G401.6 (cell line): ENCODE measurements around the gene ZDHHC5.

ENCODE experiments used
- FAIRE-seq: peaks from 2 replicates; lab custom pipeline; 2012; peaks lifted over from hg19 to GRCh38; lab: Jason Lieb, UNC

The ZDHHC5 gene, protein sequence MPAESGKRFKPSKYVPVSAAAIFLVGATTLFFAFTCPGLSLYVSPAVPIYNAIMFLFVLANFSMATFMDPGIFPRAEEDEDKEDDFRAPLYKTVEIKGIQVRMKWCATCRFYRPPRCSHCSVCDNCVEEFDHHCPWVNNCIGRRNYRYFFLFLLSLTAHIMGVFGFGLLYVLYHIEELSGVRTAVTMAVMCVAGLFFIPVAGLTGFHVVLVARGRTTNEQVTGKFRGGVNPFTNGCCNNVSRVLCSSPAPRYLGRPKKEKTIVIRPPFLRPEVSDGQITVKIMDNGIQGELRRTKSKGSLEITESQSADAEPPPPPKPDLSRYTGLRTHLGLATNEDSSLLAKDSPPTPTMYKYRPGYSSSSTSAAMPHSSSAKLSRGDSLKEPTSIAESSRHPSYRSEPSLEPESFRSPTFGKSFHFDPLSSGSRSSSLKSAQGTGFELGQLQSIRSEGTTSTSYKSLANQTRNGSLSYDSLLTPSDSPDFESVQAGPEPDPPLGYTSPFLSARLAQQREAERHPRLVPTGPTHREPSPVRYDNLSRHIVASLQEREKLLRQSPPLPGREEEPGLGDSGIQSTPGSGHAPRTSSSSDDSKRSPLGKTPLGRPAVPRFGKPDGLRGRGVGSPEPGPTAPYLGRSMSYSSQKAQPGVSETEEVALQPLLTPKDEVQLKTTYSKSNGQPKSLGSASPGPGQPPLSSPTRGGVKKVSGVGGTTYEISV

DNA sequence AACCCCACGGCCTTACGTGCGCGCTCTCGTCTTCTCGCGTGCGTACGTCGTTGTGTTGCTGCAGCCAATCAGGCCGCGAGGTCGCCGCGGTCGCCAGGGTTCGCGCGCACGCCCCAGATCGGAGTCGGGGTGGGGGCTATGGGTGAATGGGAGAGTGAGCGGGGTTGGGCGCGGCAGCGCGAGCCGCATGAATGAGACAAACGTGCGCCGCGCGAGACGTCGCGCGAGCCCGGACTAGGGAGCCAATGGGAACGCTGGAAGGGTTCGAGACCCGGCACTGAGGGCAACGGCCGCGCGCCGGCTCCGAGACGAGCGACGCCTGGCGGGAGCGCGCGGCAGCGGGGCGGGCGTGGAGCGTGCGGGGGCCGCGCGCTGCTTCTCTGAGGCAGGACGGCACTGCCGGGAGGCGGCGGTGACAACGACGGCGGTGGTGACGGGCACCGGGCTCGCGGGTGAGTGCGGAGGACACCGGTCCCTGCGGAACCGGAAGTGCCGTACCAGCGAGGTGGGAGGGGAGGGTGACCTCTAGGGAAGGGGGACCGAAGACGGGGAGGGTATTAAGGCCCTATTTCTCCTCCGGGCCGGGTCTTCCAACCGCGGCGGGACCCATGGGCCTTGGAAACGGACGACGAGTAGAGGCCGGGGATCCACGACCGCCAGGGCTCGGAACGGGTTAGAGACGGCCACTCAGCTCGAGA is at the start of gene ZDHHC5:
TSS of gene ZDHHC5 (plus strand) at position 379 of the 698 bp plus-strand sequence. CDS start 4,977 bp downstream, outside the sequence.
- FAIRE-seq, result no peak

DNA sequence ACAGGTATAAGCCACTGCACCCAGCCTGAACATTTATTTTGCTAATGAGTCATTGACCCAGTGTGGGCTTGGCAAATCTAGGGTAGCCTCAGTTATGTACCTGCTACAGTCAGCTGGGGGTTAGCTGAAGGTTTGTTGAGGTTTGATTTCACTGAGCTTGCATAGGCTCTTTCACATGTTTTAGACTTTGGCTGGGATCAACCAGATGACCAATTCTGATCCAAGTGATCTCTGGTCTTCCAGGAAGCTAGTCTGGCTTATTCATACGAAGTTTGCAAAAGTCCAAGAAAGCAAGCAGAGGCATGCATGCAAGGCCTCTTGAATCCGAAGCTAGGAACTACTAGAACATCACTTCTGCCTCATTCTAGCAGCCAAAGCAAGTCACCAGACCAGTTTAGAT is 49.5 kb upstream of the ZDHHC5 start:
- FAIRE-seq, result no peak

DNA sequence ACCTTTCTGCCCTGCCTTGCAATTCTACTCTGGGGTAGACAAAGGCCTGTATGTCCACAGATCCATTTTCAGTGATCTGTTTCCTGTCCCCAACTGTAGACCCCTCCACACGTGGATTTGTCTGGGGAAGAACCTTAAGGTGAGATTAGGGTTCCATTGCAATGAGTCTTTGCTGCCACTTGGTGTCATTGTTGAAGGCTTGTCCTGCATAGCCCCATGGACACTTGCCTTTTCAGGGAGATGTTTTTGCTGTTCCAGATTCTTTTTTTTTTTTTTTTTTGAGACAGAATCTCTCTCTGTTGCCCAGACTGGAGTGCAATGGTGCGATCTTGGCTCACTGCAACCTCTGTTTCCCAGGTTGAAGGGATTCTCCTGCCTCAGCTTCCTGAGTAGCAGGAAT is 48.6 kb upstream of the ZDHHC5 start:
- no peak for FAIRE-seq

DNA sequence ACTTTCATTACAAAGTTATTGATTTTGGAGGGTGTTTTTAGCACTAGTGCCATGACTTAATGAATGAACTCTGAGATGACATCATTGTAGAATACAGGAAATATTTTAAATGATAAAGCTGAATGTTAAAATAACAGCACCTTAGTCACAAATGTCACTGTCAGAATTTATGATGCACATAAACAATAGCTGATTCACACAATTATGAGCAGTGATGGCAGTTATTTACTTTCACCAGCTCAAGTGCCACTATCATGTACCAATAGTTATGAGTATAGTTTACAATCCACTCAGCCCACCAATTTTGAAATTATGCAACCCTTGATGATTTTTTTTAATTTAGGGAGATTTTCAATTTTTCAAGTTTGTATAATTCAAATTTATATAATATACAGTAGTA is 47.4 kb upstream of the ZDHHC5 start:
- FAIRE-seq, result no peak

- no peak for FAIRE-seq
Measured at GRCh38 chr11:57622263-57622662, 45.7 kb upstream of the ZDHHC5 start.

DNA sequence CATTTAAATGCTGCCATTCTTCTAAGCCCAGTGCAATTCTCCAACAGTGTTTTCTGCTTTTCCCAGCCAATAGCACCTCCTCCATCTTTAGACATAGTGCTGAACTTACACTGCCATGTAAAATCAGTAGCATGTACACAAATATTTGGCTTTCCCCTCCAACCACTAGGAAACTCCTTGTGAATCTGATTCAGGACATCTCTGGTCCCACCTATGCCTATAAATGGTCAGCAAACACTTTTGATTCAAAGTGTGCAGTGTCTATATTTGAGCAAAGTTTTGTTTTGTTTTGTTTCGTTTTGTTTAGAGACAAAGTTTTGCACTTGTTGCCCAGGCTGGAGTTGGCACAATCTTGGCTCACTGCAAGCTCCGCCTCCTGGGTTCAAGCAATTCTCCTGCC is 43.0 kb upstream of the ZDHHC5 start:
- no peak for FAIRE-seq

DNA sequence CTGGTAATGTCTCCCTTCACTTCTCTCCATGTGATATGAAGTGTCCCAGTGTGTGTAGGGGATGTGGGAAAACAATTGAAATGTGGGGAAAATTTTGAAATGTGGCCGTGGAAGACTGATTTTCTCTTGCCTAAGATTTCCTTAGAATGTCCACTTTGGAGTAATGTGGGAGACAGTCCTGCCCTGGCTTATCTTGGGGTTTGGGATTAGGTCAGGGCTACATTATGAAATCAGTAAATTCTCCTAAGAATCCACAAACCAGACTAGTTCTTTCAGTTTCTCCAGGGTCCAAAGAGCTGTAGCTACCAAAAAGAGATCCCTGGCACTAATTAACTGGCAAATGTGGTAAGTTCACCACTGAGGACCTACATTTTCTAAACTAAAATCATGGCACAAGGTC is 41.0 kb upstream of the ZDHHC5 start:
- FAIRE-seq, result no peak

- no peak for FAIRE-seq
Measured at GRCh38 chr11:57630171-57630570, 37.7 kb upstream of the ZDHHC5 start.

DNA sequence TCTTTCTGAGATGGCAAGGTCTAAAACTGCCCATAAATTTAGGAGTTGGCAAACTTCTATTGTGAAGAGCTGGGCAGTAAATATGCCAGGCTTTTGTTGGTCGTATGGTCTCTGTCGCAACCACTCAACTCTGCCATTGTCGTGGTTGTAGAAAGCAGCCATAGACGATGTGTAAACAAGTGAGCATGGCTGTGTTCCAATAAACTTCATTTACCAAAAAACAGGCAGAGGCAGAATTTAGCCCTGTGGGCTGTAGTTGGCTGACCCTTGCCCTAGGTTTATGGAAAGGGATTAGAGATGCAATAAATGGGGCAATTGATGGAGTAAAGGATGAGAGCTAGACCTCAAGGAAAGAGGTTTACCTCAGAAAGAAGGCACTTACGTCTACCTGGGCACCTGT is 35.8 kb upstream of the ZDHHC5 start:
- FAIRE-seq, result no peak

- no peak for FAIRE-seq
Measured at GRCh38 chr11:57633394-57634070, 34.4 kb upstream of the ZDHHC5 start.

GRCh38 chr11:57634311-57634710 is 33.6 kb upstream of the ZDHHC5 start:
- FAIRE-seq, result no peak

- FAIRE-seq, result no peak
Measured at GRCh38 chr11:57635246-57635645, 32.7 kb upstream of the ZDHHC5 start.

GRCh38 chr11:57637626-57638004 is 30.3 kb upstream of the ZDHHC5 start:
- FAIRE-seq, result no peak

GRCh38 chr11:57638005-57638781 is 29.7 kb upstream of the ZDHHC5 start:
- FAIRE-seq, result peak; percentile 93

GRCh38 chr11:57638811-57639320 is 29.0 kb upstream of the ZDHHC5 start:
- FAIRE-seq, result no peak

DNA sequence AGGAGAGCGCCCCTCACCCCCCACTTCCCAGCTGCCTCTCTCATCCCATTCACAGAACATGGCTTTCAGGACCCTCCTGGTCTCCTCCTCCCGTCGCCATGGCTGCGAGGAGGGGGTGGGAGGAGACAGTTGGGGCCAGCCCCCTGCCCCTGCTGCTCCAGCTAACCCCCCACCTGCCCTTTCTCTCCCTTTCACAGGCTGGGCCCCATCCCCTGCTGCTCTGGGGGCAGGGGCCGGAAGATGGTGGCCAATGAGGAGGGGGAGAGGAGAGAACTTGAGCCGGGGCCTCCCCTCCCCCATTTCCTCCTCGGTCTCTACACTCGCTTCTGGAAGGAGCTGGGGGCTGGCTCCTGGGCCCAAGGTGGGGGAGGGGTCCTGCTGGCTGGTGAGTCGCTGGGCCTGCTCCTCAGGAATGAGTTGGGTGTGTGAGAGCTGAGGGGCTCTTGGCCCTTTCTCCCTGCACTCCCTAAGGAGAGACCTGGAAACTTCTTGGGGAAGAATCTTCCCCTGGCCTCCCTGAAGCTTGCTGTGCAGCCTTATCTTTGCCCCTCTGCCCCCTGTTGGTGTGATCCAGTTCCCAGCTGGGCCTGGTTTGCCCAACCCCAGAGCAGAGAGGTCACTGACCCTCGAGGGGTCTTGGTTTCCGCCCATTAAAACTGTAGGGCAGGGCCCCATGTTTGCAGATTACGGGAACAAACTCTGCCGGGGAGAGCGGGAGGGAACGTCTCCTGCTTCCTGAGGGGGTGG is 28.4 kb upstream of the ZDHHC5 start:
- peak; percentile 98 for FAIRE-seq

DNA sequence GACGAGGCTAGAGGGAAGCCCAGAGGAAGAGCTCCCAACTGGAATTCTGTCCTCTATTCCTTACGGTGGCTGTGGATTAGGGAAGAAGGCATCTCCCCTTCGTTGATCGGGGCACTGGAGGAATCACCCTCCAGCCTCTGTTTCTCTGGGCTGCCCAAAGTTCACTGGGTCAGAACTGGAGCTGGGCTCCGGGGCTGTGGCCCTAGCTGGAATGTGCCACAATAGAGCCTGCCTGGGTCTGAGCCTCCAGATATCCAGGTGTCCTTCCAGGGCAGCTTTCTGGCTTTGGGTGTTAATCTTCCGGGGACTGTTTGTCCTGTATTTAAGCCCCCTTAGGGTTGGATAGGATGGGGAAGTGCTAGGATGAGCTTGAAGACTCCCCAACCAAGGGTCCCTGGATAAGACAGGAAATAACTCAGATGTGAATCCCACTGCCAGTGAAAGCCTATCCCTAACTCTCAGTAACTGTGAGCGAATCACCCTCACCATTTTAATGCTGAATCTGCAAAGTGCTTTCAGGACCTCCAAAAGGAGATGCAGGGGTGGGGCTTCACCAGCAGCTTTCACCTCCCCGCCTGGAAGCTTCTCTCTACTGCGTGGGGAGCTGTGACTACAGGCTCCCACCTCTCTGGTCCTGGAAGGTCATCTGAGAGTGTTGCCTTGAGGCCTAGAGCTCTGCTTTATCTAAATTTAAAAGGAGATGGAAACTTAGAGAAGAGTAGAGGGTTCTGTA is 27.7 kb upstream of the ZDHHC5 start:
- FAIRE-seq, result no peak

DNA sequence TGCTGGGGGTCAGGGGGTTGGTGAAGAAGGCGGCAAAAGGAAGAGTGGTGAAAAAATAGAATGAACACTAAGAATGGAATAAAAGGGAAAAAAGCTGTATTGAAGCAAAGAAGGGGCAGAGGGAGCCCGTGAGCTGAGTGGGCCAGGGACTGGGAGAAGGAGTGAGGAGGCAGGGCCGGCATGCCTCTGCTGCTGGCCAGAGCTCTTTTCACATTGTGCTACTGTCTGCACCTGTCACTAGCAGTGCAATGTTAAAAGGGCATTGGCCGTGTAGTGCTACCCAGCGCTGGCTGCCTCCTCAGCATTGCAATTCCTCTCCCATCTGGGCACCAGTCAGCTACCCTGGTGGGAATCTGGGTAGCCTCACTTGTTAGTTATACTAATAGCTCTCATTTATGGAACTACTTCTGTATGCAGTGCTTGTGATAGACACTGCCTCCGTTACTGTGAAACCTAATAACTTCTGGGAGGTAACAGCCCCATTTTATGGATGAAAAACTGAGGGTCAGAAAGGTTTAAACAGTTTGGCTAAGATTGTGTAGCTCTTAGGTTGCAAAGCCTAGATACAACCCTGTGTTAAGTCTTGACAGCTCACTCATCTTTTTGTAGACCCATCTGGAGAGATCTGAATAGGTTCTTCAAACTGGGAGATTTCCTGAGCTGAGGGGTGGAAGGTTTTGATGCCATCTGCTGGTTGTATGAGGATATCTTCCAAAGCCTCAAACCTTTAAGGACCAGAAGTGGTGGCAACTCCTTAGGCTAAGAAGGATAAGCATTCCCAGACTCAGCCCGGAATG is 26.7 kb upstream of the ZDHHC5 start:
- FAIRE-seq, result peak; percentile 83

DNA sequence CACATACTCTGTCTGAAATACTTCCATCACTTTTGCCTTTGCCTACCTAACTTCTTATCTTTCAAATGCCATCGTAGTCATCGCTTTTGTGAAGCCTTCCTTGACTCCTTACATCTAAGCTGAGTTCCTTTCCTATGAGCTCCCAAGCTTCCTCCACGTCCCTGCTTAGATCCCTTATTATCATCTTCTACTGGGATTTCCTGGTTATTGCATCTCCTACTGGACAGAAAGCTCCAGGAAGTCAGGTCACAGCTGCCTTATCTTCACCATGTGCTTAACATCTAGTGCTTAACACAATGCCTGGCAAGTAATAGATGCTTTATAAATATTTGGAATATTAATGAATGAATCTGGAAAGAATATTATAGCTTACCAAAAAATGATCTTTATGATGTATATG is 24.1 kb upstream of the ZDHHC5 start:
- FAIRE-seq, result peak; percentile 69
